ENCODE measurements around the gene SLC1A7. TPM values are rescaled to one million over a fixed set of nuclear protein-coding genes. Genes with fewer than 3 reads are reported as not detected.

Gene SLC1A7
- polyA plus RNA-seq, 1 donor (not counting 4 experiments of a cell fraction or from before 2014, with no cell fraction given) = not detected

DNA sequence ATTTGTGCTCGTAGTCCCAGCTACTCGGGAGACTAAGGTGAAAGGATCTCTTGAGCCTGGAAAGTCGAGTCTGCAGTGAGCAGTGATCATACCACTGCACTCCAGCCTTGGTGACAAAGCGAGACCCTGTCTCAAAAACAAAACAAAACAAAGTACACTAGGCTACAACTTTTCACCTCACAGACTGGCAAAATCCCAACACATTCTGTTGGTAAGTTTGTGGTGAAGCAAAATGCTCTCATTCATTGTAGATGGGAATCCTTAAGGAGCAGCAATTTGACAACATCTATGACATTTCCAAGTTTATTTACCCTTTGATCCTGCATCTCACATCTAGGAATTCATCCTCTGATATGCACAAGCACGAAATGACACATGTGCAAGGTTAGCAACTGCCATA is 20.2 kb upstream of the SLC1A7 start:
- Histone ChIP-seq H4K20me1 (ENCODE audit: control insufficient read depth, extremely low read depth, insufficient read depth, low read length) (no peaks in the 10 kb centered on the region), H3K4me3 (ENCODE audit: control insufficient read depth in 2 of 3, extremely low read depth in 1 of 3, insufficient read depth in 2 of 3, low read depth in 1 of 3, low read length in 3 of 3) (no peak overlapping the region), H3K36me3 (ENCODE audit: control insufficient read depth in 2 of 2, extremely low read depth in 1 of 2, insufficient read depth in 2 of 2, low read length in 2 of 2) (no peaks in the 10 kb centered on the region), H3K27me3 (ENCODE audit: control insufficient read depth, extremely low read depth, insufficient read depth, low read length) (peaks cover 7% of the 10 kb centered on the region), H2AFZ (ENCODE audit: control insufficient read depth, low read length) (no peak overlapping the region), H3K9ac (ENCODE audit: control insufficient read depth, extremely low read depth, insufficient read depth, low read length) (no peak overlapping the region), H3K9me3 (ENCODE audit: control insufficient read depth, low read depth, low read length) (no peaks in the 10 kb centered on the region), H3K27ac (ENCODE audit: control insufficient read depth, insufficient read depth, low read length) (no peak overlapping the region), H3K9me1 (ENCODE audit: control insufficient read depth, extremely low read depth, insufficient read depth, low read length) (no peaks in the 10 kb centered on the region), H3K79me2 (ENCODE audit: control insufficient read depth, insufficient read depth, low read length) (no peaks in the 10 kb centered on the region), H3K4me2 (ENCODE audit: control insufficient read depth, extremely low read depth, insufficient read depth, low read depth, low read length) (no peak overlapping the region), H3K4me1 (ENCODE audit: control insufficient read depth, extremely low read depth, insufficient read depth, low read length) (no peaks in the 10 kb centered on the region)
- TF ChIP-seq EZH2 (IDR thresholded peaks at IDR 0.05; ENCODE audit: low read length) = no peak
- TF ChIP-seq, protein P1, sequence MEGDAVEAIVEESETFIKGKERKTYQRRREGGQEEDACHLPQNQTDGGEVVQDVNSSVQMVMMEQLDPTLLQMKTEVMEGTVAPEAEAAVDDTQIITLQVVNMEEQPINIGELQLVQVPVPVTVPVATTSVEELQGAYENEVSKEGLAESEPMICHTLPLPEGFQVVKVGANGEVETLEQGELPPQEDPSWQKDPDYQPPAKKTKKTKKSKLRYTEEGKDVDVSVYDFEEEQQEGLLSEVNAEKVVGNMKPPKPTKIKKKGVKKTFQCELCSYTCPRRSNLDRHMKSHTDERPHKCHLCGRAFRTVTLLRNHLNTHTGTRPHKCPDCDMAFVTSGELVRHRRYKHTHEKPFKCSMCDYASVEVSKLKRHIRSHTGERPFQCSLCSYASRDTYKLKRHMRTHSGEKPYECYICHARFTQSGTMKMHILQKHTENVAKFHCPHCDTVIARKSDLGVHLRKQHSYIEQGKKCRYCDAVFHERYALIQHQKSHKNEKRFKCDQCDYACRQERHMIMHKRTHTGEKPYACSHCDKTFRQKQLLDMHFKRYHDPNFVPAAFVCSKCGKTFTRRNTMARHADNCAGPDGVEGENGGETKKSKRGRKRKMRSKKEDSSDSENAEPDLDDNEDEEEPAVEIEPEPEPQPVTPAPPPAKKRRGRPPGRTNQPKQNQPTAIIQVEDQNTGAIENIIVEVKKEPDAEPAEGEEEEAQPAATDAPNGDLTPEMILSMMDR (optimal IDR thresholded peaks at IDR 0.05 in 1 of 3, IDR thresholded peaks at IDR 0.05 in 1 of 3, conservative IDR thresholded peaks at IDR 0.05 in 1 of 3; ENCODE audit: extremely low read depth in 1 of 3, insufficient read depth in 2 of 3, low read length in 3 of 3) = no peak
- FAIRE-seq = no peak
- no peak for DNase-seq (ENCODE audit: low read depth, low spot score)
- dilution Hi-C loops (cut with MboI; ENCODE audit: extremely low pct_ligation_motif_present, low sequenced_read_pairs) = no loop called here

DNA sequence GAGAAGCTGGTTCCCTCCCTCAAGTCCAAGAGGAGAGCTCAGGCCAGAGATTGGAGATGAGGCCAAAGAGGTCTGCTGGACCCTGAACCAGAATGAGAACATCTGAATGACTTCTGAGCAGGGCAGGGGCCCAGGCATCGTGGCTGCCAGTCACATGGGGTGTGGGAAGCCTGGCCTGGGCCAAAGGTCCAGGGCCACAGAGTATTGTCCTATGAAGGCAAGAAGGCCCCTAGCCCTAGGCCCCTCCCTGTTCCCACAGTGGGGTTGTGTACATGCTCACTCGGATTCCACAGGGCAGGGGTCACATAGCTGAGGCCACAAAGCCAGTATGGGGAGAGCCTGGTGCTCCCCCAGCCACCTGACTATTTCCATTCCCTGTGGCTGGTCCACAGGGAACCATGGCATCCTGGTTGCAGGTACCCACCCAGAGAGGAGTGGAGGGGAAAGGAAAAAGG is 18.5 kb upstream of the SLC1A7 start:
- peaks cover 7% of the 10 kb centered on the region for H3K27me3 ChIP-seq (ENCODE audit: control insufficient read depth, extremely low read depth, insufficient read depth, low read length)
- H3K79me2 ChIP-seq (ENCODE audit: control insufficient read depth, insufficient read depth, low read length) = no peaks in the 10 kb centered on the region
- no peak overlapping the region for H3K4me3 ChIP-seq (ENCODE audit: control insufficient read depth in 2 of 3, extremely low read depth in 1 of 3, insufficient read depth in 2 of 3, low read depth in 1 of 3, low read length in 3 of 3)
- H3K4me1 ChIP-seq (ENCODE audit: control insufficient read depth, extremely low read depth, insufficient read depth, low read length) = no peaks in the 10 kb centered on the region
- DNase-seq (ENCODE audit: low read depth, low spot score) (no peak), FAIRE-seq (no peak)
- H4K20me1 ChIP-seq (ENCODE audit: control insufficient read depth, extremely low read depth, insufficient read depth, low read length) = no peaks in the 10 kb centered on the region
- no peaks in the 10 kb centered on the region for H3K9me3 ChIP-seq (ENCODE audit: control insufficient read depth, low read depth, low read length)
- H3K36me3 ChIP-seq (ENCODE audit: control insufficient read depth in 2 of 2, extremely low read depth in 1 of 2, insufficient read depth in 2 of 2, low read length in 2 of 2) = no peaks in the 10 kb centered on the region
- dilution Hi-C loops (cut with MboI; ENCODE audit: extremely low pct_ligation_motif_present, low sequenced_read_pairs) = no loop called here
- H3K4me2 ChIP-seq (ENCODE audit: control insufficient read depth, extremely low read depth, insufficient read depth, low read depth, low read length) = no peak overlapping the region
- H2AFZ ChIP-seq (ENCODE audit: control insufficient read depth, low read length) = no peak overlapping the region
- no peaks in the 10 kb centered on the region for H3K9me1 ChIP-seq (ENCODE audit: control insufficient read depth, extremely low read depth, insufficient read depth, low read length)
- H3K27ac ChIP-seq (ENCODE audit: control insufficient read depth, insufficient read depth, low read length) = no peak overlapping the region
- TF ChIP-seq, protein P1 (optimal IDR thresholded peaks at IDR 0.05 in 1 of 3, IDR thresholded peaks at IDR 0.05 in 1 of 3, conservative IDR thresholded peaks at IDR 0.05 in 1 of 3; ENCODE audit: extremely low read depth in 1 of 3, insufficient read depth in 2 of 3, low read length in 3 of 3) = no peak
- no peak for TF ChIP-seq EZH2 (IDR thresholded peaks at IDR 0.05; ENCODE audit: low read length)
- no peak overlapping the region for H3K9ac ChIP-seq (ENCODE audit: control insufficient read depth, extremely low read depth, insufficient read depth, low read length)

Measured in keratinocyte (primary cell).